PC-9 (cell line): ENCODE results near the gene SLC24A4. TPM values are rescaled to one million over a fixed set of nuclear protein-coding genes. Genes with fewer than 3 reads are reported as not detected.

Source experiments
- BruUV-seq: library from RNA; stranded (reverse); fragments of 400-500 nt; replicated peaks from 2 replicates; lab custom pipeline; 2021; lab: Mats Ljungman, UMichigan
- CTCF ChIA-PET: fragments of 300-600 bp; sonication (Branson Sonifier 250); formaldehyde crosslinking; loops from one replicate; lab custom pipeline; 2022; ENCODE audit warnings: antibody characterized with exemption; lab: Charles Lee
- POLR2A ChIA-PET: fragments of 300-600 bp; sonication (Branson Sonifier 250); formaldehyde crosslinking; loops from one replicate; lab custom pipeline; 2022; ENCODE audit warnings: antibody characterized with exemption; ENCODE audit not compliant: unreplicated experiment; lab: Charles Lee
- DNase-seq, 2 experiments: peaks; one replicate each; pipeline versions ENCODE4 v3.0.0 to v3.0.0-alpha.2; 2015 to 2022; ENCODE audit warnings: mixed read lengths in 1 of 2
- H2AFZ ChIP-seq: fragments of 200-600 bp; sonication (generic); 2 replicates; pipeline ENCODE4 v1.8.1; 2017; ENCODE audit warnings: antibody characterized with exemption
- H3F3A ChIP-seq: fragments of 200-600 bp; sonication (generic); 2 replicates; pipeline ENCODE4 v1.8.1; 2017; ENCODE audit warnings: antibody characterized with exemption, mild to moderate bottlenecking, low read depth; ENCODE audit not compliant: insufficient read depth
- H3K27ac ChIP-seq: fragments of 200-600 bp; sonication (generic); 2 replicates; pipeline ENCODE4 v1.6.1; 2016; ENCODE audit warnings: mixed run types
- H3K27me3 ChIP-seq: fragments of 200-600 bp; sonication (generic); 2 replicates; pipeline ENCODE4 v1.6.1; 2016; ENCODE audit warnings: low read depth, mixed run types; ENCODE audit not compliant: insufficient read depth
- H3K36me3 ChIP-seq: fragments of 200-600 bp; sonication (generic); 2 replicates; pipeline ENCODE4 v1.6.1; 2016; ENCODE audit warnings: low read depth, mixed run types
- H3K4me1 ChIP-seq: fragments of 200-600 bp; sonication (generic); replicated peaks from 2 replicates; pipeline ENCODE4 v1.6.1; 2016; ENCODE audit warnings: mixed run types; ENCODE audit not compliant: insufficient read depth
- H3K4me2 ChIP-seq: fragments of 200-600 bp; sonication (generic); 2 replicates; pipeline ENCODE4 v1.6.1; 2017; ENCODE audit warnings: mixed run types
- H3K4me3 ChIP-seq: fragments of 200-600 bp; sonication (generic); 2 replicates; pipeline ENCODE4 v1.6.1; 2016; ENCODE audit warnings: mixed run types
- H3K79me2 ChIP-seq: fragments of 200-600 bp; sonication (generic); 2 replicates; pipeline ENCODE4 v1.6.1; 2017; ENCODE audit warnings: low read depth, mixed run types
- H3K9me2 ChIP-seq: fragments of 200-600 bp; sonication (generic); 2 replicates; pipeline ENCODE4 v1.8.1; 2017; ENCODE audit warnings: mild to moderate bottlenecking; ENCODE audit not compliant: insufficient read depth
- H3K9me3 ChIP-seq: fragments of 200-600 bp; sonication (generic); 2 replicates; pipeline ENCODE4 v1.8.1; 2016; ENCODE audit warnings: low read depth; ENCODE audit not compliant: insufficient read depth
- H4K20me1 ChIP-seq: fragments of 200-600 bp; sonication (generic); 2 replicates; pipeline ENCODE4 v1.8.1; 2017; ENCODE audit not compliant: insufficient read depth
- EZH2 ChIP-seq: fragments of 200-600 bp; sonication (generic); IDR thresholded peaks from 2 replicates; pipeline ENCODE4 v1.8.0; 2017; ENCODE audit warnings: antibody characterized with exemption, low read depth
- intact Hi-C: fragments of 100-400 bp; cut with micrococcal nuclease; formaldehyde crosslinking; loops from one replicate; pipeline ENCODE4 v1.10.0; 2022; ENCODE audit not compliant: unreplicated experiment
- total RNA-seq: library from RNA; stranded (reverse); gene quantifications from 2 replicates; pipeline ENCODE4 v1.2.3, GENCODE V29; 2021
- TF ChIP-seq, protein P1 (sequence below): fragments of 200-600 bp; sonication (generic); conservative IDR thresholded peaks from 2 replicates; pipeline ENCODE4 v1.6.1; 2017; ENCODE audit warnings: mixed run types, antibody characterized with exemption, mild to moderate bottlenecking, moderate library complexity

SLC24A4 gene
- total RNA-seq, 1 experiment from 2014 or later = not detected

DNA sequence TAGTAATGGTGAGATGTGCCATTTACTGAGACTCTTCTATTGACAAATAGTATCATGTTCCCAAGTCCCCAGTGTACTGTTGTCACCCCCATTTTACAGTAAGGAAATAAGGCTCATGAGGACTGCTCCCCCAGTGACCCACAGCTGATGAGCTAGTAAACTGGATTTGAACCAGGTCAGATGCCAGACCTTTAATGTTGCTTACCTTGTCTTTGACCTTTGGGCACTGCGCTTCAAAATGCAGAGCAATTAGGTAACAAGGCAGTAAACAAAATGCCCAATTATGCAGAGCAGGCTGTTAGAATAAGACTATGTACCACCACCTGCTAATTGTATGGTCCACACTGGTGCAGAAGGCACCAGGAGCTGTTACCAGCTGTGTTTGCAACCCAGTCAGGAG, 152.1 kb downstream of the SLC24A4 start:
- H3K27me3 ChIP-seq = no peaks in the 10 kb centered on the region

DNA sequence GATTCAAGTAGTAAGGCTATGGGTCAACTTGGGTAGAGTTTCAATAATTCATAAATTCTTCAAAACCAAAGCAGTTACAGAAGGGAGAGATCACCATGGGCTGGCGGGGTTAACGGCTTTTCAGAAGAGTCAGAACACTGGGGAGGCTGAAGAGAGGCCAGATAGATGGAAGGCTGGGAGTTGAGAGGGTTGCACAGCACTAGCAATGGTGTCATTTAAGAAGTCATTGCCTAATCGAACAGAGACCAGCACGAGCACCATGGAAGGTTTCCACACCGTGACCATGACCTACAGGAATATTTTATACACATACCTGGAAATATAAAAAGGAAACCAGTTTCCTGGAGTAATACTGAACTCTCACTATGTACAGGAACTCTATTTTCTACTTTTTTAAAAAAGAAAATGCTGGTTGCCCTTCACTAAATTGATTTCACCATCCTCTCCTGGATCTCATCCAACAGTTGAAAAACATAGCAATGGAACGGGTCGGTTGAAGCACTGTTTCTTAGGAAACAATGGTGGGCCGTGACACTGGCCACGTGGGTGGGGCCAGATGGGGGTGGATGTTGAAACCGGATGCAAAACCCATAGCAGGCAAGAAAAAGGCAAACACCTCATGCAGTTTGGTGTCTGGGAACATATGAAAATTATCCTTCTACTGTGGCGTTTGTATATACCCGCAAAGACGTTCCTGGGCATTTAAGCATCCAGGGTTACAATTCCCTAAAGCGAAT, 152.7 kb downstream of the SLC24A4 start:
- TF ChIP-seq, protein P1, sequence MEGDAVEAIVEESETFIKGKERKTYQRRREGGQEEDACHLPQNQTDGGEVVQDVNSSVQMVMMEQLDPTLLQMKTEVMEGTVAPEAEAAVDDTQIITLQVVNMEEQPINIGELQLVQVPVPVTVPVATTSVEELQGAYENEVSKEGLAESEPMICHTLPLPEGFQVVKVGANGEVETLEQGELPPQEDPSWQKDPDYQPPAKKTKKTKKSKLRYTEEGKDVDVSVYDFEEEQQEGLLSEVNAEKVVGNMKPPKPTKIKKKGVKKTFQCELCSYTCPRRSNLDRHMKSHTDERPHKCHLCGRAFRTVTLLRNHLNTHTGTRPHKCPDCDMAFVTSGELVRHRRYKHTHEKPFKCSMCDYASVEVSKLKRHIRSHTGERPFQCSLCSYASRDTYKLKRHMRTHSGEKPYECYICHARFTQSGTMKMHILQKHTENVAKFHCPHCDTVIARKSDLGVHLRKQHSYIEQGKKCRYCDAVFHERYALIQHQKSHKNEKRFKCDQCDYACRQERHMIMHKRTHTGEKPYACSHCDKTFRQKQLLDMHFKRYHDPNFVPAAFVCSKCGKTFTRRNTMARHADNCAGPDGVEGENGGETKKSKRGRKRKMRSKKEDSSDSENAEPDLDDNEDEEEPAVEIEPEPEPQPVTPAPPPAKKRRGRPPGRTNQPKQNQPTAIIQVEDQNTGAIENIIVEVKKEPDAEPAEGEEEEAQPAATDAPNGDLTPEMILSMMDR = no peak
- no peak for TF ChIP-seq EZH2
- Histone ChIP-seq H3K4me1 (peaks cover 33% of the 10 kb centered on the region), H2AFZ (no peak overlapping the region), H3K36me3 (no peaks in the 10 kb centered on the region), H3K79me2 (no peaks in the 10 kb centered on the region), H3K4me3 (no peak overlapping the region), H3F3A (peaks cover 27% of the 10 kb centered on the region), H3K4me2 (no peak overlapping the region), H3K9me2 (no peaks in the 10 kb centered on the region), H3K9me3 (no peaks in the 10 kb centered on the region), H3K27me3 (no peaks in the 10 kb centered on the region), H4K20me1 (no peaks in the 10 kb centered on the region), H3K27ac (no peak overlapping the region)
- POLR2A ChIA-PET = no interaction called here
- CTCF ChIA-PET = no interaction called here
- DNase-seq = no peak
- BruUV-seq = no TSS peak
- intact Hi-C loops = no loop called here

More for the DNA sequence above, 152.1 kb downstream of the SLC24A4 start:
- Histone ChIP-seq H3K4me3 (no peak overlapping the region), H3K9me2 (no peaks in the 10 kb centered on the region), H3K27ac (no peak overlapping the region), H4K20me1 (no peaks in the 10 kb centered on the region), H3K79me2 (no peaks in the 10 kb centered on the region), H3K4me2 (no peak overlapping the region), H3K36me3 (no peaks in the 10 kb centered on the region), H3K9me3 (no peaks in the 10 kb centered on the region), H3F3A (peaks cover 27% of the 10 kb centered on the region), H3K4me1 (peaks cover 39% of the 10 kb centered on the region), H2AFZ (no peak overlapping the region)
- ChIA-PET CTCF (no interaction called here), POLR2A (no interaction called here)
- BruUV-seq = no TSS peak
- no peak for DNase-seq
- TF ChIP-seq, protein P1 = no peak
- TF ChIP-seq EZH2 = no peak
- intact Hi-C loops = no loop called here

DNA sequence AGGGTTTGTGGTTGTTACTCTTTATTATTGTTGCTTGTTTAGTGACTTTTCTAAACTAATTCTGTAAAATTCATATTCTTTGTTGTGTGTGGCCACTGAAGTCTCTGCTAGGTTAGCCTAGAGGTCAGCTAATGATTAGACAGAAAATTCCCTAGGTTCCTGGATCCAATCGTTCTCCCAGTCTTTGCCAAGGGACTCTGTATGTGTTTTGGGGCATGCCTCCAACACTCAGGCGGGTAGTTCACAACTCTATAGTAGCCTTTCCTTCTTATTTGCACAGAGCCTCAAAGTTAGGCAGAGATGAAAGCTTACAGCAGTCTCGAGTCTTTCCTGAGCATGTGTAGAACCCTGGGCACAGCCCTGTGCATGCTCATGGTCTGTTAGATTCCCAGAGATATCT, 157.9 kb downstream of the SLC24A4 start:
- TF ChIP-seq, protein P1 = no peak
- TF ChIP-seq EZH2 = no peak
- Histone ChIP-seq H3K9me3 (no peaks in the 10 kb centered on the region), H2AFZ (no peak overlapping the region), H3K4me1 (no peaks in the 10 kb centered on the region), H3K4me2 (no peak overlapping the region), H3K27ac (no peak overlapping the region), H3K4me3 (no peak overlapping the region), H3K36me3 (no peaks in the 10 kb centered on the region), H3K9me2 (no peaks in the 10 kb centered on the region), H3F3A (no peaks in the 10 kb centered on the region), H3K27me3 (no peaks in the 10 kb centered on the region), H3K79me2 (no peaks in the 10 kb centered on the region), H4K20me1 (no peaks in the 10 kb centered on the region)
- ChIA-PET CTCF (no interaction called here), POLR2A (no interaction called here)
- no TSS peak for BruUV-seq
- DNase-seq = no peak
- intact Hi-C loops = no loop called here
